NCI-H226 (cell line): ENCODE results near the gene SELENOK.
A peak's percentile ranks its signal among the peaks of the same experiment; 100 is the strongest.

Source experiments
- DNase-seq: peaks from one replicate; pipeline ENCODE4 v3.0.0-alpha.2; 2015

The SELENOK gene

DNA sequence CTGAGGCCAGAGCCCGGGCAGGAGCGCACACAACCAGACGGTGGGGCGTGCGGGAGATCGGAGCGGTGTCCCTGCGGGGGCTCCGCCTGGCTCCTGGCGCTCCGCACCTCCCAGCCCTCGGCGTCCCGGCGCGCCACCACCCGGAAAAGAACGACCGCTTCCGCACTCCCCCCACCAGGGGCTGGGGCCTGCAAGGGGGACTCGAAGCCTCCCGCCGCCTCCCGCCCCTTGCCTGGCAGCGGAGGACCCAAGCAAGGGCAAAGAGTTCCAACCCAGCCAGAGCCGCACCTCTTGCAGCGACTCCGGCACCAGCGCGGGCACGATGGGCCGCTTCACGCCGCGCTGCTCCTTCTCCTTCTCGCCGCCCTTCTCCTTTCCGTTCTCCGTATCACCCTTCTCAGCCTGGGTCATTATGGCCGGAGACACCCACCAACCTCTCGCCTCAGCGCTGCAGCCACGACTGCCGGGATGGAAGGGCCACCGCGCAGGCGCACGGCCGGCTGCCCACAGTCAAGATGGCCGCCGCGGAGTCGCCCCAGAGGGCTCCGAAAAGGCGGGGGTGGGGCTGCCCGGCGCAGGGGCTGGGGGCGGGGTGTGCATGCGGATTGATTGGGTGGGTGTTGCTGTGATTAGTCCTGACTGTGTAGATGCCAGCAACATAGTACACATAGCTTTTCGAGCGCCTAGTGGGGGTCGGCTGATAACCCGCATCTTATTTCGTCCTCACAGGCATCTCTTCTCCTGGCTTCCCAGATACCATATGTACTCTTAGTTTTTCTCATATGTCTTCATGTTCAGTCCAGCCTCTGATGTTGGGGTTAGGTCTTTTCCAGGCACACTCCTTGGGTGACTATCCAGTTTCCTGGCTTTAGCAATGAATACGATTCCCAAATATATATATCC, 9.7 kb downstream of the SELENOK start, which contains the start of gene ACTR8:
Gene ACTR8, minus strand, starts transcription at position 462 of the 903 bp plus-strand sequence. Its CDS starts 51 bp downstream, at position 411.
- DNase-seq: peak; percentile 66

DNA sequence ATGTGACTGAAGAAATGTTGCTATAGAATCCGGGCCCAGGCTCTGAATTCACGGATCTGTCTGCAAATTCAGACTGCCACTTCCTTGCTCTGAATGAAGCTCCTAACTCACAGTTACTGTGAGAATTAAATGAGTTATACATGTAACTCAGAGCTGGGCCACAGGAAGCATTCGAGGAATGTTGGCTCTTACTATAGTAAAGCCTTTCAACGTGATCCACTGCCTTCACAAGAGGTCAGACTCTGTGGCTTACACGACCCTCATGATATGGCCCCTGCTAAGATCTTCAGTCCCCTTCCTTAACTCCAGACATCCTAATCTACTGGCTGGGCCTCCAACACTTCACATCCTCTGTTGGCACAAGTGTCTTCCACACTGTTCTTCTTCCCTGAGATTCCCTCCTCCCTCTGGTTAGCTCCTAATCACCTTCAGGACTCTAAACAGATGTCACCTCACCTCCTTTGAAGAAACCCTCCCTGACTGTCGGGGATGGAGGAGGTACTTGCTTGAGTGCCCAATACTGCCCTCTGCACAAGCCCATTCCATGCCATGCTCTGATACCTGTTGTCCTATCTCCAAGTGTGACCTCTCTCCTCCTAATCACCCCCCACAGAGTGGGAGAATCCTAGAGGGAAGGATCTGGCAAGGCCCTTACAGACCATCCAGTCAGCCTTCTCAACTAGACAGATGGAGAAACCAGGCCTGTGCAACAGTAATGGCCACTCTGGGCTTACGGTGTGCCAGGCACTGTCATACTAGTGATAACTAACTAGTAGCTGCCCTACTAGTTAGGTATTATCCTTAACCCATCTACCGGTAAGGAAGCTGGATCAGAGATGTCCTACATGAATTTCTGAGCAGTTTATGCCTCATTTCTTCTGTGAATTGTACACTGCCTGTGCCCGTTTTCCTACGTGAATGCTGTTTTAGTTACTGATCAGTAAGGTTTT, 11.0 kb downstream of the SELENOK start:
- no peak for DNase-seq

DNA sequence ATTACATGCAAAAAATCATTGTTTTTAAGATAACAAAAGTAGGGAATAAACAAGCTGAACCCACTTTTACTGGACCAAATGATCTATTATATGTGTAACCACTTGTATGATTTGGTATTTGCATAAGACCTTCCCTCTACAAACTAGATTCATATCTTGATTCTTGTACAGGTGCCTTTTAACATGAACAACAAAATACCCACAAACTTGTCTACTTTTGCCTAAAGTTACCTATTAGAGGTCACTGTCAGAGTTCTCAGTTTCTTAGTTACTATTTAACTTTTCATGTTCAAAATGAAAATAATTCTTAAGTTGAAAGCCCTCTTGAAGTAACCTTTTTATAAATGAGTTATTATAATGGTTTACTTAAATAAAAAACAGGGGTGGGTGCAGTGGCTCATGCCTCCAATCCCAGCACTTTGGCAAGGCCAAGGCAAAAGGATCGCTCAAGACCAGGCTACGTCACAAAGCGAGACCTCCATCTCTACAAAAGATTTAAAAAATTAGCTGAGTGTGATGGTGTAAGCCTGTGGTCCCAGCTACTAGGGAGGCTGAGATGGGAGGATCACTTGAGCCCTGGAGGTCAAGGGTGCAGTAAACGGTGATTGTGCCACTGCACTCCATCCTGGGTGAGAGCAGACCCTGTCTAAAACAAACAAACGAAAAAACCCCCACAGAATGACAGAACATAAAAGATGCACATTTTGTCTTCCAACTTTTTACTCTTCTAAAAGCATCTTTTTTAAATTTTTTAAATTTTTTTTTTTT, 25.7 kb downstream of the SELENOK start:
- no peak for DNase-seq

DNA sequence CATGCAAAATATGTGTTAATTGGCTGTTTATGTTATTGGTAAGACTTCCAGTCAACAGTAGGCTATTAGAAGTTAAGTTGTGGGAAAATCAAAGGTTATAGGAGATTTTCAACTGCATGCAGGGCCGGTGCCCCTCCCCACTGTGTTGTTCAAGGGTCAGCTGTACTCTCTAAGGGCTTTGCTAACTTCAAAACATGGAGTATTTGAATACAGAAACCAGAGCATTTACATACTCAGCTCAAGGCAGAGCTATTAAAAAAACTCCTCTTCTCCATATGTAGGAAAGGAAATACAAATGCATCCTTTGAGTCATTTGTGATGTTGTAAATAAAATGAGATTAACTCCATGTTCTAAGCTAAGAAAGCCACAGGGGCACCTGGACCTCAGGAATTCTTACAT, 28.5 kb downstream of the SELENOK start:
- DNase-seq: no peak

GRCh38 chr3:53862241-53862640, 29.4 kb downstream of the SELENOK start:
- no peak for DNase-seq

GRCh38 chr3:53860196-53860595, 31.5 kb downstream of the SELENOK start:
- no peak for DNase-seq

- no peak for DNase-seq
These were observed 32.5 kb downstream of the SELENOK start for GRCh38 chr3:53859178-53859577.

GRCh38 chr3:53858096-53858741, 33.4 kb downstream of the SELENOK start:
- no peak for DNase-seq

GRCh38 chr3:53856964-53857363, 34.7 kb downstream of the SELENOK start:
- DNase-seq: no peak

- peak; percentile 52 for DNase-seq
These were observed 40.8 kb downstream of the SELENOK start for GRCh38 chr3:53850895-53851294.

- DNase-seq: no peak
These were observed 41.7 kb downstream of the SELENOK start for GRCh38 chr3:53849916-53850315.

DNA sequence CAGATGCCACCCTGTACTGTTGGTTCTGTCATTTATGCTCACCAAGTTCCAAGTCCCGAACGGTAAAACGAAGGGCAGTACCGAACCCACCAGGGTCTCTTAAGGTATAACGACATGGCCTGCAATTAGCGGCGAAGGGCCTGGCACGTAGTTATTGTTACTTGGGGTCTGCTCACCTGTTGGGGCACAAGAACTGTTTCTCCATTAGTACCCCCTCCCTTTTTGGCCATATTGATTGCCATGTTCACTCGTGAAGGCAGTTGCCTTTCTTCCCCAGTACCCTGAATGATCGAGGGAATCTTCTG, 44.9 kb downstream of the SELENOK start:
- DNase-seq: no peak

DNA sequence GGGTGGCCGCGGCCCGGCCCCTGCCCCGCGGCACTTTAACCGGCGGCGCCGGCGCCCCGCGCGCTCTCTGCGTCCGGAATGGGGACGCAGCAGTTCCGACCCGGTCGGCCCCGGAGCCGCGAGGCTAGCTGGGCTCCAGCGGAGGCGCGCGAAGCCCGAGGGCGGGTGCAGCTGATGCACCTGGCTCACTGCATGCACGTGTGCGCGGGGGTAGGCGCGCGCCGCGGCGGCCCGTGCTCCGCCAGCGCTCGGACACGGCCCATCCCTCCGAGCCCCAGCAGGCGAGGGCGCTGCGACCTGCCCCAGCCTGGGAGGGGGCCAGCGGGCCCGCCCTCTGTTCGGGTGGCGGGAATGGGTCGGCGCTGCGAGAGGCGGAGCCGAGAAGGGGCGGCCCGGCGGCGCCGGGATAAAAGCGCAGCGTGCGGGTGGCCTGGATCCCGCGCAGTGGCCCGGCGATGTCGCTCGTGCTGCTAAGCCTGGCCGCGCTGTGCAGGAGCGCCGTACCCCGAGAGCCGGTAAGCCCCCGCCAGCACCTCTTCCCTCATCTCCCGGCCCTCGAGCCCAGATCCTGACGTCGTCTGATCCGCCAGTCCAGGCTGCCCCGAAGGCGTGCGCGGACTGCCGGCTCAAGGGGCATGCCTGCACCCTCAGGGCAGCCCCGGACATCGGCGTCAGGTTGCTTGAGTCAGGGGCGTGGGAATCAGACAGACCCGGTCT, 45.4 kb downstream of the SELENOK start, which contains the start of the genes CHDH and IL17RB:
Gene CHDH, minus strand, starts transcription at position 286 of the 717 bp plus-strand sequence. CDS start 22,411 bp downstream, outside the sequence.
Gene IL17RB, plus strand, starts transcription at position 435 of the 717 bp plus-strand sequence. Its CDS starts 21 bp downstream, at position 456.
- DNase-seq: no peak

- no peak for DNase-seq
These were observed 45.9 kb downstream of the SELENOK start for GRCh38 chr3:53845881-53846133.

GRCh38 chr3:53845103-53845880, 46.4 kb downstream of the SELENOK start:
- peak; percentile 22 for DNase-seq

DNA sequence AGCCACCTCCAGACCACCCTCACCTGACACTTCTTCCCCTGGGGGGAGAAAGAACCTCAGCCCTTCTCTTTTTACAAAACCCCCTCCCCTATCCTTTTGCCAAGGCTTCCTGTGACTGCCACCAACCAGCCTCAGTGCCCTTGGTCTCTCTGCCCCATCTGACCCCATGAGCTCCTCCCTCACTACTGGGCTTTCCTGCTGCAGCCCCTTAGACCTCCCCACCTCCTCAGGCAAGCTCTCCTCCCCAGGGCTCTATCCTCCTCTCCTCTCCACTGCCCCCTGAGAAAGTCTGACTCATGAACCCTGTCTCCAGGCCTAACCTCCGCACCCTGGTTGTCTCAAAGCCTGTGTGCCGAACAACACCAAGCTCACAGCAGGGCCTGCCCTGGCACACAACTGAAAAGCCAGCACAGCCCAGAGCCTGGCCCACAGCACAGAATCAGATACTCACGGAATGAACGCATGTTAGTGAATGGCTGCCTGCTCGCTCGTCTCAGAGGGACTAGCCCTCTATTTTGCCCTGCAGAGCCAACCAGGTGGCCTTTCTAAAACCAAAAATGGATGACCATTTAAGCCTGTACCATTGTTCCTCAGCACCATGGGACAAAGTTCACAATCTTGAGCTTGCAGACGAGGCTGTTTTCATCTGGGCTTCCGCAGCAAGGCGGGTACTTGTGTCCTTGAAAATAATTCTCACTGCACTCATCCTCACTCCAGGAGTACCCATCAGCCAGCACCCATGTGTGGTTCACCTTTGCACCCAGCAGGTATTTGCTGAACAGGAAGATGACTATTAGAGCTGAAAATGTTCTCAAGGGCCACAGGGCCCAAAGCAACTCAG, 47.2 kb downstream of the SELENOK start:
- no peak for DNase-seq

- no peak for DNase-seq
These were observed 48.2 kb downstream of the SELENOK start for GRCh38 chr3:53843195-53844177.

DNA sequence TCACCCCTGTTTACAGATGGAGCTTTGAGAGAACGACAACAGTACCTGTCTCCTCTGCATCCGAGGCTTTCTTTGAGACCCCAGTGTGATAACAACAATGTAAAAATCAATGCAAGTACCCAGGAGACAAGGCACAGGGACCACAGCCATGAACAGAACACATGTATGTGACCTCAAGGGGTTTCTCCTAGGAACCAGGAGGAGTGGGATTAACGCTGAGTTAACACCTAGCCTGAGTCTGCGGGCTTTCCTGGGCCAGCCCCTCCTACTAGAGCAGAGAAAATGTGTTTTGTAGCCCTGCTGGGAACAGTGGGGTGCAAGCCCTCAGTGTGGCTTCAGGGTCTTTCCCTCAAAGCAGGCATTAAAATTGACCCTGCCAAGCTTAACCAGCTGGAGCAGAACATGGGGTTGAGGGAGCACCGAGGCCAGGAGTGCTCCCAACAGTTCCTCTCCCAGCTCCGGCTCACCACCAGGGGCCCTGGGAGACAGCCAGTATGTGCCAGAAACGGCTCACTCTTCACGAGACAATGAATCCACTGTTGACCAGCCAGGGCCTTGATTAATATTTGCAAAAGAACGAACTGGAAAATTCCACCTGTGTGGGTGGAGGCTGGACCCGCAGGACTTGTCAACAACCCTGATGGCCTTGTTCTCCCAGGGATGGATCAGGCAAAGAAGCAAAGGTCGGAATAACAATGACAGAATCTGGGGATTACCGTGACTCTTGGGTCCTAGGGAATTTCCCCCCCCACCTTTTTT, 49.0 kb downstream of the SELENOK start:
- no peak for DNase-seq
